Endothelial cell of umbilical vein (primary cell): ENCODE results near the gene BMPR1B. TPM values are rescaled to one million over a fixed set of nuclear protein-coding genes. Genes with fewer than 3 reads are reported as not detected.

ENCODE experiments used
- BruUV-seq: library from RNA; stranded (reverse); fragments of 400-500 nt; replicated peaks from 2 replicates; lab custom pipeline; 2021; lab: Mats Ljungman, UMichigan
- CTCF ChIA-PET: fragments of 300-600, 350-600 bp; sonication (Branson Sonifier 250); formaldehyde crosslinking; loops from one replicate; lab custom pipeline; 2021; ENCODE audit warnings: antibody characterized with exemption, inconsistent platforms; lab: Charles Lee
- POLR2A ChIA-PET: fragments of 300-600, 350-600 bp; sonication (Branson Sonifier 250); formaldehyde crosslinking; loops from one replicate; lab custom pipeline; 2021; ENCODE audit warnings: antibody characterized with exemption, inconsistent platforms; lab: Charles Lee
- DNase-seq: peaks from one replicate; pipeline ENCODE4 v3.0.0-alpha.2; 2011; ENCODE audit warnings: low read depth, low spot score
- FAIRE-seq: peaks from 2 replicates; lab custom pipeline; 2011; peaks lifted over from hg19 to GRCh38; lab: Jason Lieb, UNC
- H2AFZ ChIP-seq: 2 replicates; pipeline ENCODE4 v1.6.0; 2012; ENCODE audit warnings: low read depth, low read length, control low read depth, inconsistent platforms
- H3K27ac ChIP-seq: 2 replicates; pipeline ENCODE4 v1.5.1; 2011; ENCODE audit warnings: low read depth, mild to moderate bottlenecking, control low read depth, low read length, moderate library complexity; ENCODE audit not compliant: insufficient read depth
- H3K27me3 ChIP-seq, 2 experiments: 2 replicates each; pipeline versions ENCODE4 v1.6.0 to v1.6.1; 2011; ENCODE audit warnings: low read length in 2 of 2, mixed read lengths in 1 of 2; ENCODE audit not compliant: control insufficient read depth in 2 of 2, insufficient read depth in 2 of 2
- H3K36me3 ChIP-seq, 2 experiments: 2 replicates in 1 of 2; 3 replicates in 1 of 2; pipeline ENCODE4 v1.5.1; 2011; ENCODE audit warnings: low read length in 2 of 2, mild to moderate bottlenecking in 1 of 2, moderate library complexity in 1 of 2; ENCODE audit not compliant: control insufficient read depth in 2 of 2, insufficient read depth in 2 of 2; ENCODE audit errors: extremely low read depth in 1 of 2
- H3K4me1 ChIP-seq: 3 replicates; pipeline ENCODE4 v1.5.1; 2011; ENCODE audit warnings: mild to moderate bottlenecking, low read length; ENCODE audit not compliant: control insufficient read depth, insufficient read depth; ENCODE audit errors: extremely low read depth
- H3K4me2 ChIP-seq: 2 replicates; pipeline ENCODE4 v1.6.1; 2011; ENCODE audit warnings: low read length, control low read depth, mixed read lengths; ENCODE audit not compliant: insufficient read depth
- H3K4me3 ChIP-seq, 3 experiments: fragments of 200-600 bp in 1 of 3; sonication (generic), shearing (Covaris generic) in 1 of 3; replicated peaks in 1 of 3; 2 replicates each; pipeline ENCODE4 v1.5.1; 2011 to 2016; ENCODE audit warnings: control low read depth in 3 of 3, low read length in 3 of 3, mild to moderate bottlenecking in 2 of 3, inconsistent platforms in 1 of 3, low read depth in 1 of 3, moderate library complexity in 1 of 3; ENCODE audit not compliant: insufficient read depth in 1 of 3
- H3K79me2 ChIP-seq: 2 replicates; pipeline ENCODE4 v1.6.0; 2012; ENCODE audit warnings: low read length, inconsistent platforms; ENCODE audit not compliant: control insufficient read depth, insufficient read depth
- H3K9ac ChIP-seq: replicated peaks from 2 replicates; pipeline ENCODE3; 2011; ENCODE audit warnings: low read length, control low read depth; ENCODE audit not compliant: insufficient read depth; ENCODE audit errors: extremely low read depth
- H3K9me1 ChIP-seq: replicated peaks from 3 replicates; pipeline ENCODE4 v1.6.0; 2011; ENCODE audit warnings: mild to moderate bottlenecking, low read length; ENCODE audit not compliant: control insufficient read depth, insufficient read depth; ENCODE audit errors: extremely low read depth
- H3K9me3 ChIP-seq: replicated peaks from 2 replicates; pipeline ENCODE4 v1.5.1; 2012; ENCODE audit warnings: low read length, inconsistent platforms; ENCODE audit not compliant: control insufficient read depth, insufficient read depth
- H4K20me1 ChIP-seq: replicated peaks from 2 replicates; pipeline ENCODE3; 2011; ENCODE audit warnings: mild to moderate bottlenecking, low read length; ENCODE audit not compliant: control insufficient read depth, insufficient read depth; ENCODE audit errors: extremely low read depth
- CTCF ChIP-seq, 2 donors: IDR thresholded peaks; 1 replicate in 1 of 2; 2 replicates in 1 of 2; pipeline ENCODE4 v1.5.1; 2011; ENCODE audit warnings: low read length in 2 of 2, mild to moderate bottlenecking in 2 of 2, moderate library complexity in 2 of 2, control low read depth in 1 of 2, inconsistent platforms in 1 of 2, low read depth in 1 of 2; ENCODE audit not compliant: insufficient read depth in 1 of 2; ENCODE audit errors: extremely low read depth in 1 of 2
- EZH2 ChIP-seq: IDR thresholded peaks from 2 replicates; pipeline ENCODE4 v1.6.1; 2012; ENCODE audit warnings: borderline replicate concordance, low read depth, mild to moderate bottlenecking, moderate library complexity, low read length, inconsistent platforms; ENCODE audit not compliant: severe bottlenecking
- FOS ChIP-seq: IDR thresholded peaks from 2 replicates; pipeline ENCODE4 v1.6.1; 2011; ENCODE audit warnings: mild to moderate bottlenecking, low read length, moderate library complexity, borderline replicate concordance; ENCODE audit not compliant: insufficient read depth
- GATA2 ChIP-seq: IDR thresholded peaks from 2 replicates; pipeline ENCODE4 v1.7.0; 2011; ENCODE audit warnings: low read depth, mild to moderate bottlenecking, moderate library complexity, mixed read lengths, low read length; ENCODE audit not compliant: insufficient read length, insufficient read depth
- JUN ChIP-seq: IDR thresholded peaks from 2 replicates; pipeline ENCODE4 v1.6.1; 2011; ENCODE audit warnings: borderline replicate concordance, low read depth; ENCODE audit not compliant: insufficient read length, insufficient read depth
- MAX ChIP-seq: IDR thresholded peaks from 2 replicates; pipeline ENCODE4 v1.6.1; 2011; ENCODE audit not compliant: insufficient read depth, insufficient read length
- MYC ChIP-seq: IDR thresholded peaks from one replicate; pipeline ENCODE4 v1.6.1; 2011; ENCODE audit warnings: mild to moderate bottlenecking, low read depth, low read length
- POLR2A ChIP-seq: IDR thresholded peaks from 2 replicates; pipeline ENCODE4 v1.6.1; 2012; ENCODE audit warnings: low read depth, mild to moderate bottlenecking, control low read depth, low read length
- POLR2AphosphoS5 ChIP-seq: IDR thresholded peaks from 2 replicates; pipeline ENCODE4 v1.6.1; 2012; ENCODE audit warnings: low read depth, mild to moderate bottlenecking, control low read depth, low read length, moderate library complexity; ENCODE audit not compliant: insufficient read depth
- dilution Hi-C: fragments of 300-500 bp; cut with MboI; formaldehyde crosslinking; loops from one replicate; pipeline ENCODE4 v1.15.0; 2019; ENCODE audit warnings: low sequenced_read_pairs; ENCODE audit not compliant: extremely low pct_ligation_motif_present
- intact Hi-C: fragments of 100-400 bp; cut with micrococcal nuclease; formaldehyde crosslinking; loops from one replicate; pipeline ENCODE4 v1.10.0; 2022
- polyA plus RNA-seq, 4 experiments: library from polyadenylated mRNA; depleted of rRNA in 3 of 4; stranded (reverse) in 3 of 4; unstranded in 1 of 4; fragments of >200 nt; gene quantifications; 2 replicates each; pipeline versions ENCODE4 v1.2.1 to v1.2.3, GENCODE V29; 2011 to 2012; ENCODE audit warnings: missing spikeins in 1 of 4
- total RNA-seq: library from RNA; stranded (reverse); gene quantifications from 2 replicates; pipeline ENCODE4 v1.2.3, GENCODE V29; 2021

BMPR1B gene
- total and polyA plus RNA-seq, 2 donors (not counting 3 experiments of a cell fraction or from before 2014, with no cell fraction given) = 0.28 to 2.1 TPM

GRCh38 chr4:94959307-94959706 lies 201.6 kb downstream of the BMPR1B start:
- no peak for TF ChIP-seq POLR2A
- no peak for TF ChIP-seq CTCF (IDR thresholded peaks at IDR 0.05; ENCODE audit: extremely low read depth in 1 of 2, insufficient read depth in 1 of 2, low read depth in 1 of 2, low read length in 2 of 2)
- no peak for TF ChIP-seq JUN
- no peak for TF ChIP-seq MYC
- no peak for TF ChIP-seq MAX
- no peak for TF ChIP-seq EZH2
- no peak for TF ChIP-seq POLR2AphosphoS5
- TF ChIP-seq FOS = no peak
- no peak for TF ChIP-seq GATA2
- Histone ChIP-seq H3K9me3 (no peaks in the 10 kb centered on the region), H4K20me1 (no peaks in the 10 kb centered on the region), H3K27ac (no peak overlapping the region), H3K9ac (no peak overlapping the region), H3K4me3 (no peak overlapping the region), H3K79me2 (no peaks in the 10 kb centered on the region), H3K4me1 (no peaks in the 10 kb centered on the region), H3K27me3 (no peaks in the 10 kb centered on the region), H2AFZ (no peak overlapping the region), H3K9me1 (no peaks in the 10 kb centered on the region), H3K4me2 (no peak overlapping the region), H3K36me3 (no peaks in the 10 kb centered on the region)
- FAIRE-seq (no peak), DNase-seq (no peak)
- intact Hi-C loops = no loop called here
- no TSS peak for BruUV-seq
- ChIA-PET CTCF (no interaction called here), POLR2A (no interaction called here)
- dilution Hi-C loops = no loop called here
